MM.1S (cell line): ENCODE results near the gene STRN3.

Experiments
- EZH2 ChIP-seq: fragments of 300-600 bp; sonication (generic); optimal IDR thresholded peaks from 2 replicates; pipeline ENCODE3; 2017; ENCODE audit warnings: low read depth, mild to moderate bottlenecking, antibody characterized with exemption, low read length, mixed read lengths
- EZH2phosphoT487 ChIP-seq: fragments of 300-600 bp; sonication (generic); IDR thresholded peaks from 2 replicates; pipeline ENCODE4 v1.6.1; 2018; ENCODE audit warnings: antibody characterized with exemption, low read length
- TF ChIP-seq, protein P1 (sequence below): fragments of 300-600 bp; sonication (generic); IDR thresholded peaks from 2 replicates; pipeline ENCODE4 v1.5.1; 2016; ENCODE audit warnings: antibody characterized with exemption, low read length, mixed read lengths

- TF ChIP-seq, protein P1, sequence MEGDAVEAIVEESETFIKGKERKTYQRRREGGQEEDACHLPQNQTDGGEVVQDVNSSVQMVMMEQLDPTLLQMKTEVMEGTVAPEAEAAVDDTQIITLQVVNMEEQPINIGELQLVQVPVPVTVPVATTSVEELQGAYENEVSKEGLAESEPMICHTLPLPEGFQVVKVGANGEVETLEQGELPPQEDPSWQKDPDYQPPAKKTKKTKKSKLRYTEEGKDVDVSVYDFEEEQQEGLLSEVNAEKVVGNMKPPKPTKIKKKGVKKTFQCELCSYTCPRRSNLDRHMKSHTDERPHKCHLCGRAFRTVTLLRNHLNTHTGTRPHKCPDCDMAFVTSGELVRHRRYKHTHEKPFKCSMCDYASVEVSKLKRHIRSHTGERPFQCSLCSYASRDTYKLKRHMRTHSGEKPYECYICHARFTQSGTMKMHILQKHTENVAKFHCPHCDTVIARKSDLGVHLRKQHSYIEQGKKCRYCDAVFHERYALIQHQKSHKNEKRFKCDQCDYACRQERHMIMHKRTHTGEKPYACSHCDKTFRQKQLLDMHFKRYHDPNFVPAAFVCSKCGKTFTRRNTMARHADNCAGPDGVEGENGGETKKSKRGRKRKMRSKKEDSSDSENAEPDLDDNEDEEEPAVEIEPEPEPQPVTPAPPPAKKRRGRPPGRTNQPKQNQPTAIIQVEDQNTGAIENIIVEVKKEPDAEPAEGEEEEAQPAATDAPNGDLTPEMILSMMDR, result no peak
- TF ChIP-seq EZH2phosphoT487 (no peak), EZH2 (no peak)
Observed at GRCh38 chr14:30935445-30935844, 90.7 kb downstream of the STRN3 start.
